ENCODE measurements around the gene OVAAL. TPM values are rescaled to one million over a fixed set of nuclear protein-coding genes. Genes with fewer than 3 reads are reported as not detected.

Gene OVAAL
- total and polyA plus RNA-seq, 2 of the 8 experiments (the other 6 are each of a cell fraction or from before 2014, with no cell fraction given) = not detected

GRCh38 chr1:180571832-180572636 is 13.3 kb downstream of the OVAAL start:
- H3K36me3 ChIP-seq (ENCODE audit: control insufficient read depth in 2 of 4, insufficient read depth in 4 of 4, low read length in 3 of 4) = no peaks in the 10 kb centered on the region
- no peak overlapping the region for H4K91ac ChIP-seq (replicated peaks; ENCODE audit: insufficient read length, low read length)
- ChIA-PET POLR2A (ENCODE audit: partially characterized antibody) (no interaction called here), CTCF (ENCODE audit: partially characterized antibody) (interaction anchor here (0.8 to 1.5 kb wide), 2 partner anchors 10 to 24 kb away, joined by 3 read pairs; no protein-coding TSS in a partner anchor)
- H3K18ac ChIP-seq (ENCODE audit: extremely low read depth, low read length) = no peak overlapping the region
- TF ChIP-seq FOSL1 (IDR thresholded peaks at IDR 0.05; ENCODE audit: insufficient read depth, low read depth, low read length) (no peak), MAFK (IDR thresholded peaks at IDR 0.05; ENCODE audit: low read depth, low read length) (no peak), KDM4A (IDR thresholded peaks at IDR 0.05; ENCODE audit: low read depth, low read length, severe bottlenecking) (no peak)
- TF ChIP-seq, protein P1, sequence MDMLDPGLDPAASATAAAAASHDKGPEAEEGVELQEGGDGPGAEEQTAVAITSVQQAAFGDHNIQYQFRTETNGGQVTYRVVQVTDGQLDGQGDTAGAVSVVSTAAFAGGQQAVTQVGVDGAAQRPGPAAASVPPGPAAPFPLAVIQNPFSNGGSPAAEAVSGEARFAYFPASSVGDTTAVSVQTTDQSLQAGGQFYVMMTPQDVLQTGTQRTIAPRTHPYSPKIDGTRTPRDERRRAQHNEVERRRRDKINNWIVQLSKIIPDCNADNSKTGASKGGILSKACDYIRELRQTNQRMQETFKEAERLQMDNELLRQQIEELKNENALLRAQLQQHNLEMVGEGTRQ (IDR thresholded peaks at IDR 0.05; ENCODE audit: low read length) = no peak
- WGBS, 2 experiments (ENCODE audit: extremely low coverage in 1 of 2, insufficient coverage in 1 of 2, insufficient read length in 1 of 2, insufficient replicate concordance in 2 of 2, low coverage in 1 of 2, low lambda C conversion rate in 2 of 2, missing lambda C conversion rate in 1 of 2) = 87% methylated on average over 10 of the region's 10 CpGs; no CpG with 5 or more reads in 1 of the 2 experiments
- no peak overlapping the region for H3K56ac ChIP-seq (replicated peaks; ENCODE audit: insufficient read length, low read depth, low read length)
- no peak overlapping the region for H3K4me3 ChIP-seq (ENCODE audit: extremely low read depth in 1 of 4, insufficient read depth in 2 of 4, low read depth in 3 of 4, low read length in 4 of 4)
- H4K20me1 ChIP-seq (replicated peaks in 1 of 2; ENCODE audit: control insufficient read depth in 1 of 2, insufficient read depth in 2 of 2, low read length in 2 of 2) = no peaks in the 10 kb centered on the region
- H3K4me1 ChIP-seq (replicated peaks in 1 of 4; ENCODE audit: control insufficient read depth in 3 of 4, insufficient read depth in 4 of 4, low read length in 3 of 4) = no peaks in the 10 kb centered on the region
- H4K8ac ChIP-seq (ENCODE audit: extremely low read depth, insufficient read depth, low read length) = no peak overlapping the region; the same call in 1 of the 2 replicates
- no peak overlapping the region for H2AFZ ChIP-seq (ENCODE audit: low read length)
- no peaks in the 10 kb centered on the region for H3K9me3 ChIP-seq (ENCODE audit: insufficient read depth in 2 of 2, low read depth in 1 of 2, low read length in 1 of 2)
- no peak overlapping the region for H2BK120ac ChIP-seq (replicated peaks; ENCODE audit: low read depth, low read length)
- H3K14ac ChIP-seq (ENCODE audit: insufficient read length) = no peak overlapping the region
- no peak overlapping the region for H2BK20ac ChIP-seq (ENCODE audit: low read length)
- no peak overlapping the region for H3K23ac ChIP-seq (ENCODE audit: insufficient read length)
- H3K27me3 ChIP-seq (replicated peaks in 1 of 4; ENCODE audit: control insufficient read depth in 3 of 4, extremely low read depth in 1 of 4, insufficient read depth in 3 of 4, low read length in 3 of 4) = no peaks in the 10 kb centered on the region
- no peaks in the 10 kb centered on the region for H3K79me1 ChIP-seq (ENCODE audit: low read depth, low read length)
- no peak for FAIRE-seq
- no peaks in the 10 kb centered on the region for H3K79me2 ChIP-seq (ENCODE audit: control insufficient read depth in 1 of 2, insufficient read depth in 2 of 2, low read length in 2 of 2)
- no peak overlapping the region for H3K27ac ChIP-seq (ENCODE audit: low read depth, low read length)
- H2BK15ac ChIP-seq (ENCODE audit: low read length) = no peak overlapping the region
- H2BK5ac ChIP-seq (ENCODE audit: low read depth, low read length) = no peak overlapping the region
- DNase-seq (ENCODE audit: low read depth in 1 of 2, low spot score in 2 of 2) = no peak
- H2AK5ac ChIP-seq (ENCODE audit: low read depth, low read length) = no peak overlapping the region
- no peaks in the 10 kb centered on the region for H3K23me2 ChIP-seq (ENCODE audit: low read depth, low read length)
- H2BK12ac ChIP-seq (ENCODE audit: low read depth, low read length) = no peak overlapping the region
- no peak overlapping the region for H3K9ac ChIP-seq (replicated peaks in 1 of 4; ENCODE audit: extremely low read depth in 1 of 4, low read depth in 3 of 4, low read length in 3 of 4)
- H3K4me2 ChIP-seq (ENCODE audit: insufficient read depth in 1 of 2, low read depth in 2 of 2, low read length in 2 of 2) = no peak overlapping the region
- H3K4ac ChIP-seq (replicated peaks; ENCODE audit: insufficient read length, low read depth, low read length) = no peak overlapping the region
- no peak overlapping the region for H4K5ac ChIP-seq (ENCODE audit: insufficient read length, low read depth, low read length)
